Stimulated activated CD8-positive, alpha-beta memory T cell treated with anti-CD3 and anti-CD28 coated beads, Interleukin-2, amount 100 ng/mL, for 48 hours (primary cell): Measurements from ENCODE around the gene PTPRR.
A peak's percentile ranks its signal among the peaks of the same experiment; 100 is the strongest.
"Not testable (repeated sequence)": the region's sequence is repeated elsewhere in the genome, so short reads cannot be mapped to it uniquely, and the experiment has no call there.

ENCODE experiments used
- DNase-seq, 2 donors: peaks; one replicate each; pipeline ENCODE4 v3.0.0-alpha.2; 2020; ENCODE audit warnings: low read depth in 2 of 2

Gene PTPRR

GRCh38 chr12:70747445-70748260, 172.9 kb downstream of the PTPRR start:
- DNase-seq: no peak

GRCh38 chr12:70745048-70745447, 175.5 kb downstream of the PTPRR start:
- no peak for DNase-seq

GRCh38 chr12:70744178-70744577, 176.4 kb downstream of the PTPRR start:
- no peak for DNase-seq

- DNase-seq: no peak
Observed at GRCh38 chr12:70741256-70741655, 179.3 kb downstream of the PTPRR start.

DNA sequence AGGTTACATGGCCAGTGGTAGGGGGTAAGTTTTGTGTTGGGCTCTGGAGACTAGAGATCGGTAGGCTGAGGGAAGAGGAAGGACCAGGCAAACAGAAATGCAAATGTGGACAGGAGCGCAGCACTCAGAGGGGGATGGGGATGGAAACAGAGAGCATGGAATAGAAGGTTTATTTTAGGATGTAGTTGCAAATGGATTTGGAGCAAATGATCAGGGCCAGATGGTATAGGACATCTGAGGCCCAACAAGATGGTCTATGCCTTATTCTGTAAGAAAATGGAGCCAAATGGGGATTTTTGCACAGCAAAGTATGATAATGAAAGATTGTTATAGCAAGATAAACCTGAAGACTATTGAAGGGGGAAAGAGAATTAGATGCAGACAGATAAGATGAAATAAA, 180.8 kb downstream of the PTPRR start:
- no peak for DNase-seq

GRCh38 chr12:70736351-70737133, 184.0 kb downstream of the PTPRR start:
- no peak for DNase-seq

DNA sequence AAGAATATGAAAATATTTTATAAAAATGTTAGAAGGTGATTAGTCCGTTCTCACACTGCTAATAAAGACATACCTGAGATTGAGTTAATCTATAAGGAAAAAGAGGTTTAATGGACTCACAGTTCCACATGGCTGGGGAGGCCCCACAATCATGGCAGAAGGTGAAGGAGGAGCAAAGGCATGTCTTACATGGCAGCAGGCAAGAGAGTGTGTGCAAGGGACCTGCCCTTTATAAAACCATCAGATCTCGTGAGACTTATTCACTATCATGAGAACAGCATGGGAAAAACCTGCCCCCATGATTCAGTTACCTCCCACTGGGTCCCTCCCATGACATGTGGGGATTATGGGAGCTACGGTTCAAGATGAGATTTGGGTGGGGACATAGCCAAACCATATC, 185.3 kb downstream of the PTPRR start:
- not testable (repeated sequence) for DNase-seq

- DNase-seq: no peak
Observed at GRCh38 chr12:70733385-70733784, 187.2 kb downstream of the PTPRR start.

DNA sequence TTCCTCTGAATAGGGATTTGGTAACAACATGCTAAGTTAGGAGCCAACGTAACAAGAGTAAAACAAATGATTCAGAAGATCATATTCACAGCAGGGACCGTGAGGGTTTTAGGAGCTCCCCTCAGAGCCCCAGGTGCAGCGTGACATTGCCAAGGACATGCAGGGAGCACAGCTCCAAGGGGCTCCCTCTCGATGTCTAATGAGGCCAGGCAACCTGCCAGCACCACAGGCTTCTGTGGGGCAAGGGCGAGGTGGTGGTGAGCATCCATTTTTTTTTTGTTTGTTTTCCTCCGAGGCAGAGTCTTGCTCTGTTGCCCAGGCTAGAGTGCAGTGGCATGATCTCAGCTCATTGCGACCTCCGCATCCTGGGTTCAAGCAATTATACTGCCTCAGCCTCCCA, 188.3 kb downstream of the PTPRR start:
- no peak for DNase-seq

GRCh38 chr12:70730675-70731180, 189.8 kb downstream of the PTPRR start:
- DNase-seq: no peak

DNA sequence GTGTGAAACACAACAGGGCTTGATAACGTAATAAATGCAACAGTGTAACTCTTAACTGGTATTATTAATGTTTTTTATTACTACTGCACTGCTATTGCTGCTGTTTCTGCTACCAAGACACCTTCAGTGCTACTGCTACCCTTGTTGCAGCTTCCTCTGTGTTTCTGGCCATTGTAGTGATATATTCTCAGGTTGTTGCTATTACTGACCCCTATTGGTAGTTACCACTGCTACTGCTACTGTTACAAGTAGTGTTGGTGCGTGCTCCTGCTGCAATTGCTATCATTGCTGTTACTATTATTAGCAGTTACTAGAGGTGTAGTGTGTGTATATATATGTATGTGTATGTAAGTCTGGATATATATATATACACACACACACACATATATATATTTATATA, 196.1 kb downstream of the PTPRR start:
- no peak for DNase-seq

GRCh38 chr12:70722584-70723343, 197.8 kb downstream of the PTPRR start:
- no peak for DNase-seq

- DNase-seq: no peak
Observed at GRCh38 chr12:70721656-70722357, 198.7 kb downstream of the PTPRR start.

DNA sequence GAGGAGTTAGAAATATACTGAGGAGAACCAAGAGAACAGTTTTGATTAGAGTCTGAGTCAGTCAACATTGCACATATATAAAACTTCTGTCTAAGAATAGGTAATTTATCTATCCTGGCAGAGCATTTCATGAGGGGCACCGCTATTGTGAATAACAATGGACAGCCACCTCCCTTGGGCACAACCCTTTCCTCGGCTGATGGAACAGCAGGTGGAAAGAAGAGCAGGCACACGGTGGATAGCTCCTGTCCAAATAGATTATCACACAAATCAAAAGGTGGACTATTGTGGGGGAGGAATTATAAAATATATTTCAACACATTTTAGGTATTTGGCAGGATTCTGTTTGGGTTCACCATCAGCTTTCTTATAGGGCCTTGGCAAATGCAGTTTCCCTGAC, 199.3 kb downstream of the PTPRR start:
- no peak for DNase-seq

GRCh38 chr12:70719672-70720420, 200.7 kb downstream of the PTPRR start:
- DNase-seq: peak in 1 of 2 donors; percentile 5

GRCh38 chr12:70719071-70719470, 201.5 kb downstream of the PTPRR start:
- no peak for DNase-seq

GRCh38 chr12:70711831-70712230, 208.7 kb downstream of the PTPRR start:
- DNase-seq: no peak

- no peak for DNase-seq
Observed at GRCh38 chr12:70709022-70709421, 211.5 kb downstream of the PTPRR start.

DNA sequence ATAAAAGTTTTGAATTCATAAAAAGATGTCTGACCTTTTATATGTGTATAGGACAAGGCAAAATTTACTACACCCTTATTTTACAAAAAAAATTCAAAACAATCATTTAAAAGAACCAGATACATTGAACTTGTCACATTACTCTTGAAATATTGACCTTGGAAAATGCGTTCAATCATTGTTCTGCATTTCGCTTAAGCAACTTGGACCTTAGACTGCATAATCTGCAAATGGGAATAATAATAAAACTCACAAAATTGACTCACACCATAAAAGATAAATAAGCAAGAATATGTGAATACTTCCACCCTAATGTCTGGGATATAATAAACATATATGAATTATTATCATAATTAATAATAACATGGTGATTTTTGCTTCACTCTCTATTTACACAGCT, 213.9 kb downstream of the PTPRR start:
- no peak for DNase-seq

GRCh38 chr12:70698345-70698744, 222.2 kb downstream of the PTPRR start:
- DNase-seq: no peak
